Neural crest cell (in vitro differentiated cells): ENCODE results near the gene SIPA1. TPM values are rescaled to one million over a fixed set of nuclear protein-coding genes. Genes with fewer than 3 reads are reported as not detected.
A peak's percentile ranks its signal among the peaks of the same experiment; 100 is the strongest.

Experiments used
- DNase-seq: peaks from one replicate; pipeline ENCODE4 v3.0.0; 2021; ENCODE audit warnings: low read depth, mixed read lengths, low spot score
- H3K27ac Mint-ChIP-seq: one replicate; pipeline ENCODE4 v1.8.0; 2021; ENCODE audit warnings: mild to moderate bottlenecking, mixed read lengths; ENCODE audit not compliant: unreplicated experiment
- H3K27me3 Mint-ChIP-seq: 2 replicates; pipeline ENCODE4 v1.8.0; 2021; ENCODE audit warnings: low read depth, mild to moderate bottlenecking, mixed read lengths
- H3K36me3 Mint-ChIP-seq: 2 replicates; pipeline ENCODE4 v1.8.0; 2021; ENCODE audit warnings: low read depth, mild to moderate bottlenecking, mixed read lengths
- H3K4me1 Mint-ChIP-seq: 2 replicates; pipeline ENCODE4 v1.8.0; 2021; ENCODE audit warnings: mixed read lengths
- H3K4me3 Mint-ChIP-seq: one replicate; pipeline ENCODE4 v1.8.0; 2021; ENCODE audit warnings: mild to moderate bottlenecking, mixed read lengths
- H3K9me3 Mint-ChIP-seq: 2 replicates; pipeline ENCODE4 v1.8.0; 2021; ENCODE audit warnings: mixed read lengths
- total RNA-seq: library from RNA; stranded (reverse); gene quantifications from 2 replicates; pipeline ENCODE4 v1.2.1, GENCODE V29; 2021
- TF ChIP-seq, protein P1 (sequence below): fragments of 200-600 bp; sonication (generic); conservative IDR thresholded peaks from 2 replicates; pipeline ENCODE4 v1.5.0; 2021; ENCODE audit warnings: antibody characterized with exemption, mild to moderate bottlenecking

The SIPA1 gene
- total RNA-seq, 1 donor from 2014 or later, result 17.5 TPM

DNA sequence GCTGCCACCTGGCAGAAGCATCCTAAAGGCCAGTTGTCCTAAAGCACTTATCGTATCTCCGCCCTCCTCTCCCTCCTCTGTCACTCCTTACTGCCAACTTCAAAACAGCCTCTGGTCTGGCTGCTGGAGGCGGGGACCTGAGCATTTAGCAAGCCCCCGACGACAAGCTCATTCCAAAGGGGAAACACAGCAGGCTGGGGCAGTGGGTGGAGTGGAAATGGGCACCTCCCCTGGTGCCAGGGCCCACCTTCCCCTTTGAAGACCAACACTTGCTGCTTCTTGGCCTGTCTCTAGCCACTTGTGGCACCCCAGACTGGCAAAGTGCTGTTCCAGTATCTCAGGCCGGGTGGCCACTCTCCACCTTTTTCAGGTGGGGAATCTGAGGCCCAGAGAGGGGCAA, 27.5 kb upstream of the SIPA1 start:
- peak overlapping the region; percentile 87 for H3K4me3 Mint-ChIP-seq
- H3K27ac Mint-ChIP-seq, result no peak overlapping the region

DNA sequence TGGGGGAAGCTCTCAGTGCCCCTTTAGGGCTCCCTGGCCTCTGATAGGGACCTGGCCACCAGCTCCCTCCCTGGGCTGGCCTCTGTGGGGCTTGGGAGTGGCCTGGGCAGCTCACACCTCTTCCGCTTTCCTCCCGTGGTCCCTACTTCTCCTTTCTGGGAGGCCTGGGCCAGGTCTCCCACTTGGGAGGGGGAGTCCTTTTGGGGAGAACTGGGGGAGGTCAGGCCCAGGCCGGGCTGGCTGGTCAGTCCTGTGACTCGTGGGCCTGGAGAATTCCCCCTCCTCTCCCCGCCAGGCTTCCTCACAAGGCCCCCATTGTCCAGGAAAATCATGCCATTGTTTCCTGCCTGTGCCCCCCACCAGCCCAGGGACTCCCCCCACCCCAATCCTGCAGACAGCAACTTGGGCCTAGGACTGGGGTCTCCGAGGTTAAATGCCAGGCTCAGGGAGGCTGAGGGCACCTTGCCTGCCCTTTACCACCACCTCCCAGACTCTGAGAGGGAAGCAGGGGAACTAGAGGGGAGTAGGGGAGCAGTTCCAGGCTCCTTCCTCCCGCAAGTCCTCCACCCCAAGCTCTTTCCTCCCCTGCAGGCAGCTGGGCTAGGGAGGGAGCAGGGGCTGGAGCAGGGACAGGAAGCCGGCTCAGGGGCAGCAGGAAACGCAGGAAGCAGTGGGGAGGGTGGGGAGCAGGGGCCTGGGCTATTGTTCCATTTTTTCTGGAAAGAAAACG, 26.7 kb upstream of the SIPA1 start:
- H3K36me3 Mint-ChIP-seq, result no peaks in the 10 kb centered on the region
- peak overlapping the region; percentile 67 for H3K27ac Mint-ChIP-seq
- no peaks in the 10 kb centered on the region for H3K9me3 Mint-ChIP-seq
- DNase-seq, result no peak
- H3K4me1 Mint-ChIP-seq, result peaks cover 56% of the 10 kb centered on the region
- peak overlapping the region; percentile 87 for H3K4me3 Mint-ChIP-seq
- H3K27me3 Mint-ChIP-seq, result no peaks in the 10 kb centered on the region
- TF ChIP-seq, protein P1, sequence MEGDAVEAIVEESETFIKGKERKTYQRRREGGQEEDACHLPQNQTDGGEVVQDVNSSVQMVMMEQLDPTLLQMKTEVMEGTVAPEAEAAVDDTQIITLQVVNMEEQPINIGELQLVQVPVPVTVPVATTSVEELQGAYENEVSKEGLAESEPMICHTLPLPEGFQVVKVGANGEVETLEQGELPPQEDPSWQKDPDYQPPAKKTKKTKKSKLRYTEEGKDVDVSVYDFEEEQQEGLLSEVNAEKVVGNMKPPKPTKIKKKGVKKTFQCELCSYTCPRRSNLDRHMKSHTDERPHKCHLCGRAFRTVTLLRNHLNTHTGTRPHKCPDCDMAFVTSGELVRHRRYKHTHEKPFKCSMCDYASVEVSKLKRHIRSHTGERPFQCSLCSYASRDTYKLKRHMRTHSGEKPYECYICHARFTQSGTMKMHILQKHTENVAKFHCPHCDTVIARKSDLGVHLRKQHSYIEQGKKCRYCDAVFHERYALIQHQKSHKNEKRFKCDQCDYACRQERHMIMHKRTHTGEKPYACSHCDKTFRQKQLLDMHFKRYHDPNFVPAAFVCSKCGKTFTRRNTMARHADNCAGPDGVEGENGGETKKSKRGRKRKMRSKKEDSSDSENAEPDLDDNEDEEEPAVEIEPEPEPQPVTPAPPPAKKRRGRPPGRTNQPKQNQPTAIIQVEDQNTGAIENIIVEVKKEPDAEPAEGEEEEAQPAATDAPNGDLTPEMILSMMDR, result no peak

More for the DNA sequence above, 27.5 kb upstream of the SIPA1 start:
- no peaks in the 10 kb centered on the region for H3K27me3 Mint-ChIP-seq
- H3K36me3 Mint-ChIP-seq, result no peaks in the 10 kb centered on the region
- H3K9me3 Mint-ChIP-seq, result no peaks in the 10 kb centered on the region
- no peak for DNase-seq
- TF ChIP-seq, protein P1, result no peak
- H3K4me1 Mint-ChIP-seq, result peaks cover 54% of the 10 kb centered on the region

DNA sequence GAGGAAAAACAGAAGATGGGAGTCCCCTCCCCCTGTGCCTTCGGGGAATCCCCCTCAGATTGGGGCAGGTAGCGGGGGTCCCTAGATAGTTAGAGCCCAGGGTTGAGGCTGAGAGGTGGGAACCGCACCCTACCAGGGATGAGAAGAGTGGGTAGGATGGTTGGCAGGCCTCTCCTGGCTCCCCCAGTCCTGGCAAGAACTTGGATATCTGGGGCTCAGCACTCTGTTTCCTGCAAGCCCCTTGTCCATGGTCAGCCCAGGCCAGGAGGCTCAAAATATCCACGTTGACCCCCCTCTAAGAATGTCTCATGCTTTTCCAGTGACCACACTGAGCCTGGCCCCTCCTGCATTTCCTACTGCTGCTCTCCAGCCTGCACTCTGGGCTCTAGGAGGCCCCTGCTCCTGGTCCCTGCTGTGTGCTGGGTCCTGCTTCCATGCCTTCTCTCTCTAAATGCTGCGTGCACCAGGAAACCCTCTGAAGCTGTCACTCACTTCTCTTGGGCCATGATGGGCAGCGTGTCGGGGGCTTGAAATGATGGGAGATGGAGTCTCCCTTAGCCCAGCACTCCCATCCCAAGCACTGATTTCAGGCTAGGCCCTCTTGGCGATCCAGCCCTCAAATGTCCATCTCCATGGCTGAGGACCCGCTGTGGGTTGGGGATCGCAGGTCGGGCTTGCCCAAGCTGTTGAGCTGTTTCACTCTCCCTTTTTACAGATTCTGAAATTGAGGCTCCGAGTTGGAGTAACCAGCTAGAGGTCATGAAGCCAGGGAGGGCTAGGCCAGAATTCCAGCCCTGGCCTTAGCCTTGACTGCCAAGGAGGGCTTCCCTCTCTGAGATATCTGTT, 25.9 kb upstream of the SIPA1 start:
- peak overlapping the region; percentile 87 for H3K4me3 Mint-ChIP-seq
- no peaks in the 10 kb centered on the region for H3K9me3 Mint-ChIP-seq
- H3K36me3 Mint-ChIP-seq, result no peaks in the 10 kb centered on the region
- H3K4me1 Mint-ChIP-seq, result peaks cover 59% of the 10 kb centered on the region
- DNase-seq, result no peak
- no peaks in the 10 kb centered on the region for H3K27me3 Mint-ChIP-seq
- TF ChIP-seq, protein P1, result no peak
- H3K27ac Mint-ChIP-seq, result peak overlapping the region; percentile 83

DNA sequence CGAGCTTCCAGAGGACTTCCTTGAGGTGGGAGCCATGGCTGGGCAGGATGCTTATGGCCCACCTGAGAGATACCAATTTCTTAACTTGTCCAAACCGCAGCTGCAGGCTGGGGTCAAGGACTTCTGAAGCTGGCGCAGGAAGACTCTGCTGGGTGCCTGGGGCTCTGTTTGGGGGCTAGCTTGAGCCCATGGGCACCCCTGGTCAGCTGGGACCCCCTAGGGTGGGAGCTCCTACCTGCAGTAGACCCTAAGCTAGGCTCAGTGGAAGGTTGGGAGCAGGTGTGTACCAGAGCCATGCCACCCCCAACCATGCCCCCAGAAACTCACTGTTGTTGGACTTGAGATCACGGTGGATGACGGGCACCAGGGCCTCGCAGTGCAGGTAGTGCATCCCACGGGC, 25.2 kb upstream of the SIPA1 start:
- Mint-ChIP-seq H3K9me3 (no peaks in the 10 kb centered on the region), H3K36me3 (no peaks in the 10 kb centered on the region), H3K27me3 (no peaks in the 10 kb centered on the region), H3K4me3 (peak overlapping the region; percentile 87), H3K4me1 (peaks cover 53% of the 10 kb centered on the region), H3K27ac (no peak overlapping the region)
- no peak for DNase-seq
- TF ChIP-seq, protein P1, result no peak

DNA sequence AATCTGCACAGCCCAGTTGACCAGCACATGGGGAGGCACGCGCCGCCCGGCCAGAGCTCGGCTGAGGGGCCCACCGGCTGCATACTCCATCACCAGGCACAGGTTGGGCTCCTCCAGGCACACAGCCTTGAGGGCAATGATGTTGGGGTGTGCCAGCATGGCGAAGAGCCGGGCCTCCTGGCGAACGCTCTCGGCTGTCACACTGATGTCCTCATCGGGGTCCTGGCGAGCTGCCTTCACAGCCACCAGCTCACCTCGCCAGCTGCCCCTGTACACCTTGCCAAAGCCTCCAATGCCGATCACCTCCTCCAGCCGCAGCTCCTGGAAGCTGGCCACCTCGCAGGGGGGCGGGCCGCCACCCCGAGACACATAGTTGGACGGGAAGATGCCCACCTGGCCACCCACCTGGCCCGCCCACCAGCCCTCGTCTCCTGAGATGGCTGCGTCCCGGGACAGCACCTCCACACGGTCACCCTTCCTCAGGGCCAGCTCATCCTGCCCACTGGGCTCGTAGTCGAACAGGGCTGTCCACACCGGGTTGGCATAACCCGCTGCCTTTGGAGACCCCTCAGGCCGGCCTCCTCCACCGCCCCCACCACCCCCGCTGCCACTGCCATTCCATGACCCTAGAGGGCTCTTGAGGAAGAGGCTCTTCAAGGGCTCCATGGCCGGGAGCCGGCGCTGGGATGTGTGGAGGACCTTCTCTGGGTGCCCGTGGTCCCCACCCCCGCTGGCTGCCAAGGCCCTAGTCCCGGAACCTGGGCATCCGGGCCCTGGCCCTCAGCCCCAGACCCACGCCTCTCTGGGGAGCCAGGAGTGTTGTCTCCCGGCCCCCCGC, 24.6 kb upstream of the SIPA1 start:
- Mint-ChIP-seq H3K27me3 (no peaks in the 10 kb centered on the region), H3K4me1 (peaks cover 52% of the 10 kb centered on the region), H3K27ac (no peak overlapping the region), H3K4me3 (peak overlapping the region; percentile 87), H3K36me3 (no peaks in the 10 kb centered on the region), H3K9me3 (no peaks in the 10 kb centered on the region)
- DNase-seq, result no peak
- TF ChIP-seq, protein P1, result no peak
